KBM-7 (cell line): ENCODE measurements around the gene NSMCE1.

Source experiments
- DNase-seq: peaks from one replicate; pipeline ENCODE4 v3.0.0-alpha.2; 2015
- in situ Hi-C: fragments of 300-500 bp; cut with MboI; formaldehyde crosslinking; loops from 2 replicates; pipeline ENCODE4 v1.14.3; 2020; ENCODE audit warnings: low sequenced_read_pairs, low pct_unique_long_range_greater_than_20kb, mixed read lengths

NSMCE1 gene

DNA sequence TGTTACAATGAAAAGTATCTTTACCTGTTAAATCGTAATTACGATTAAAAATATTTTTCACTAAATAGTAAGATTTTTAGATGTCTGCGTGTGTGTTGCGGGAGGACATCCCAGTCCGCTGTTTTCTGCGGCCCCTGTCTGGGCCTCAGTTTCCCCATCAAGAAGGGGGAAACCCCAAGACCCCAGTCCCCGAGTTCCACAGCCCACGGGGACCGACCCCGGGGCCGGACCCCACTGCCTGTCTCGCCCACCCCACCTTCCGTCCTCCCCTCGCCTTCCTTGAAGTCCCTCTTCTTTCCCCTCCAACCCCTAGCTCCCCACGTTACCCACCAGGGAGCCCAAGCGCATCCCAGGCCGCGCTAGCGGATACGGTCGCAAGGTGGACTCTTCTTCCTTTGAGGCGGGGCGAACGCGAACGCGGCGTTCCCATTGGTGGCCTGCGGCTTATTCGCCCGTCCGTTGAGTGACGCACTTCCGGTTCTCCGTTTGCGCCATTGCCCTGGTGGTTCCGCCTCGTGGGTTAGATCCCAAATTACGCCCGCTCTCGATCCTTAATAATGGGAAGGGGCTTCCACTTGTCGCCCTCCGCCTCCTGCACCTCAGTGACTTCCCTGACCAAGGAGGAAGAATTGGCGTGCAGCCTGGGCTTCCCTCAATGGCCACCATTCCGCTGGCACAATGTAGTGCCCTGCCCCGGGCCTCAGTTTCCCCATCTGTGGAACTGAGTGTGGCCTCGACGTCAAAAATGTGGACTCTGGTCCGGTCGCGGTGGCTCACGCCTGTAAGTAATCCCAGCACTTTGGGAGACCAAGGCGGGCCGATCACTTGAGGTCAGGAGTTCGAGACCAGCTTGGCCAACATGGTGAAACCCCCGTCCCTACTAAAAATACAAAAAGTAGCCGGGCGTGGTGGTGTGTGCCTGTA, at the start of gene NSMCE1:
Gene NSMCE1, minus strand, starts transcription at position 397 of the 924 bp plus-strand sequence. CDS start 11,202 bp downstream, outside the sequence.
- peak; percentile 93 for DNase-seq
- in situ Hi-C loops = no loop called here

DNA sequence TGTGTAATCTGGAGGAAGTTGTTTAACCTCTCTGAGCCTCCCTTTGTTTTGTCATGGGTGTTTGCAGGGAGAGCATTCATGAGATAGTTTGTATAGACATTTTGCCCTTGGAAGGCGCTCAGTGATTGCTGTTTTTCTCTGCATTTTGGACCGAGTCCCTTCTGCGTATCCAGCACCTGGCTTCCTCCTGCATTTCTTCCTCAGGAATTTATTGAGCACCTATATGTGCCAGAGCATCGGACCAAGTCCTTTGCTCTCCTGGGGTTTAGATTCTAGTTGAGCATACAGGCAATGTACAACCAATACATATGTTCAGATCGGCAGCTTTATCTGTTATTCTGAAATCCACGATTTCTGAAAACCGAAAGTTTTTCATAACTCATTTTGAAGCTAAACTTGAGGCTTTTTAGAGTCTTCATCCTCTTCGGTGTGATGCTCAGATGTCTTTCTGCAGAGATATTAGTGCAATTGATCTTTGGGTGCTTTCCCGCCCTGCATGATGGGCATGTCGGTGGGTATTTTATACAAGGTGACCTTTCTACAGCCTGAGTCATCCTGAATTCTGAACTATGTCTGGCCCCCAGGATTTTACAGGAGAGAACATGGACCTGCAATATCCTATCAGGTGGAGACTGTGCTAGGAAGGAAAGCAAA, 49.3 kb upstream of the NSMCE1 start:
- in situ Hi-C loops = no loop called here
- DNase-seq = no peak

GRCh38 chr16:27317320-27317719, 48.7 kb upstream of the NSMCE1 start:
- in situ Hi-C loops = no loop called here
- no peak for DNase-seq

- no peak for DNase-seq
- in situ Hi-C loops = no loop called here
These were observed 47.6 kb upstream of the NSMCE1 start for GRCh38 chr16:27316038-27316680.

GRCh38 chr16:27315333-27316037, 46.9 kb upstream of the NSMCE1 start:
- peak; percentile 30 for DNase-seq
- in situ Hi-C loops = no loop called here

GRCh38 chr16:27314986-27315332, 46.4 kb upstream of the NSMCE1 start:
- in situ Hi-C loops = no loop called here
- no peak for DNase-seq

DNA sequence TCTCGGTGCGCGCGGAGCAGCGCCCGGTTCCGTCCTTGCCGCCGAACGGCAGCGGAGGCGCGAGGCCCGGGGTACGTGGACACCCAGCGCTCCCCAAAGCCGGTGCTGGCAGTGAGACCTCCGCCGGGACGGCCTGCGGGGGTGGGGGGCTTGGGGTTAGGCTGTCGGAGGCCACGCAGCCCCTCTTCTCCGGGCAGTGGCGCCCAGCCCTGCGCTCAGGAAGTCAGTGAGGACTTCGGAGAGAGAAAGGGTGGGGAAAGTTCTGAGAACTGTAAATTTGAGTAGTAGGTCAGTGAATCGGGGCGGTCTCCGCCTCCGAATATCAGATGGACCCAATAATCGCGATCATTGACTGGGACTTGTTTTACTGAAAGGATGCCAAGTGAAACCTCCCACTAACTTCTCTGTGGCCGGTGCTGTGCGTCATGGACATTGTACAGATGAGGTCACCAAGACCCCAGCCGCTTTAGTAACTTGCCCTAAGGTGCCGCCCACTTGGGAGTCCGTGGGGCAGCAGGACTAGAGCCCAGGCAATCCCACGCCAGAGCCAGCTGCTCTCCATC, 45.7 kb upstream of the NSMCE1 start:
- in situ Hi-C loops = no loop called here
- DNase-seq = peak; percentile 51

DNA sequence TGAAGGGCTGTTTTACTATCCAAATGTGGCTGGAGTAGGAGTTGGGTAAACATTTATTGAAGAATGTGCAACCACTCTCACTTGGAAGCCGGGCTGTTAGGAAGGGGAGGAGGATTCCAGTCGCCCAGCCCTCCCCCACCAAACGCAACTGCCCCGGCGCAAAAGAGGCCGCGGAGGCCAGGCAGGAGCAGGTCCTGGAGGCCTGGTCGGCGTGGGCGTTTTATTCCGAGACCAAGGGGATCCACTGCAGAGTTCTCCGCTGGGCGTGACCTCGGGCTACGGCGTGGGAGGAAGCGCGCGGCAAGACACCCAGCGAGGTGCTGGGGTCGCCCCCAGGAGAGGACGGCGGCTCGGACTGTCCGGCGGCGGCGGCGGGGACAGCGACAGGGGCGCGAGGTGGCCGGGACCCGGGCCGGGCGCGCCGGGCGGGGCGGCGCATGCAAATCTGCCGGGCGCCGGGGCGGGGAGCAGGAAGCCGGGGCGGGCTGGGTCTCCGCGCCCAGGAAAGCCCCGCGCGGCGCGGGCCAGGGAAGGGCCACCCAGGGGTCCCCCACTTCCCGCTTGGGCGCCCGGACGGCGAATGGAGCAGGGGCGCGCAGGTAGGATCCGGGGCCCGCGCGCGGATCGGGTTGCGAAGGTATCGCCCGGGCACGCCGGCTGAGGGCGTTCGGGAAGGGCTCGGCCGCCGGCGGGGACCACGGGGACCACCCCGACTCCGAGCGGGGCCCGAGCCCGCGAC, 45.0 kb upstream of the NSMCE1 start, which contains the start of gene IL4R:
Gene IL4R, plus strand, starts transcription at position 553 of the 739 bp plus-strand sequence. CDS start 26,230 bp downstream, outside the sequence.
- in situ Hi-C loops = no loop called here
- DNase-seq = peak; percentile 53

- in situ Hi-C loops = no loop called here
- DNase-seq = no peak
These were observed 44.2 kb upstream of the NSMCE1 start for GRCh38 chr16:27312580-27313421.

DNA sequence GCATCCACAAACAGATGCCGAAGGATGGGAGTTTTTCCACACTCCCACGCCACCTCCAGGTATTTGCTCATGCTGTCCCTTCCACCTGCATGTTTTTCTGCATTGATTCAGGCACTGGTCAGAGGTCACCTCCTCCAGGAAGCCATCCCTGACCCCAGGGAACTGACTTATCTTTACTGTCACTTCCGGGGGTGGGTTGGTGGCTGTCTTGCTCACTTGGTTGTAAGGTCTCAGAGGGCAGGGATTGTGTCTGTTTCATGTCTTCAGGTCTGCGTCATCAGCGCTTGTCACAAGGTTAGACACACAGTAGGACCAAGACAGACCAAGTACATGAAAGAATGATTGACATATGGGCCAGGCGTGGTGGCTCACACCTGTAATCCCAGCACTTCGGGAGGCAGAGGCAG, 43.3 kb upstream of the NSMCE1 start:
- in situ Hi-C loops = no loop called here
- DNase-seq = no peak

- in situ Hi-C loops = no loop called here
- no peak for DNase-seq
These were observed 42.9 kb upstream of the NSMCE1 start for GRCh38 chr16:27311448-27311830.

- DNase-seq = no peak
- in situ Hi-C loops = no loop called here
These were observed 42.2 kb upstream of the NSMCE1 start for GRCh38 chr16:27310576-27311447.

- DNase-seq = no peak
- in situ Hi-C loops = no loop called here
These were observed 40.2 kb upstream of the NSMCE1 start for GRCh38 chr16:27308792-27309191.

- DNase-seq = no peak
- in situ Hi-C loops = no loop called here
These were observed 37.4 kb upstream of the NSMCE1 start for GRCh38 chr16:27305839-27306442.

- in situ Hi-C loops = no loop called here
- DNase-seq = peak; percentile 34
These were observed 36.5 kb upstream of the NSMCE1 start for GRCh38 chr16:27304881-27305745.
